ENCODE data around the gene HLA-E.
"Not testable (repeated sequence)": the region's sequence is repeated elsewhere in the genome, so short reads cannot be mapped to it uniquely, and the experiment has no call there.

Gene HLA-E

GRCh38 chr6:30508890-30509736 lies 19.8 kb downstream of the HLA-E start:
- DNase-seq = no peak

- DNase-seq = no peak
These were observed 21.3 kb downstream of the HLA-E start for GRCh38 chr6:30510419-30511168.

DNA sequence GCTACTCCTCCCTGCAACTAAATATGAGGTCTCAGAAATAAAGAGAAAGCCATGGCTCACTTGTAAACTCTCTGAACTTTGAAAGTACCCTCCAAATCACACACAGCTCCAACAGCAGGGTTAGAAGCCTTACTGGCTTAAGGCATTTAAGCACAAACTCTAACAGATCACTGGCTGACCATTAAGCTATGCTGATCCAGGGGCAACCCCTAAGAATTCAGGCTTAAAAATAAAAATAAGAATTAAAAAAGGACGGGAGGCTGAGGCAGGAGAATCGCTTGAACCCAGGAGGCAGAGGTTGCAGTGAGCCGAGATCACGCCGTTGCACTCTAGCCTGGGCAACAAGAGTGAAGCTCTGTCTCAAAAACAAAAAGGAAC lies 21.8 kb downstream of the HLA-E start:
- no peak for DNase-seq

GRCh38 chr6:30513451-30513850 lies 24.1 kb downstream of the HLA-E start:
- DNase-seq = no peak

- no peak for DNase-seq
These were observed 25.8 kb downstream of the HLA-E start for GRCh38 chr6:30515106-30515505.

GRCh38 chr6:30515944-30516753 lies 26.8 kb downstream of the HLA-E start:
- DNase-seq = peak; percentile 77

- DNase-seq = not testable (repeated sequence)
These were observed 27.4 kb downstream of the HLA-E start for GRCh38 chr6:30516754-30517076.

GRCh38 chr6:30517767-30518504 lies 28.6 kb downstream of the HLA-E start:
- not testable (repeated sequence) for DNase-seq

DNA sequence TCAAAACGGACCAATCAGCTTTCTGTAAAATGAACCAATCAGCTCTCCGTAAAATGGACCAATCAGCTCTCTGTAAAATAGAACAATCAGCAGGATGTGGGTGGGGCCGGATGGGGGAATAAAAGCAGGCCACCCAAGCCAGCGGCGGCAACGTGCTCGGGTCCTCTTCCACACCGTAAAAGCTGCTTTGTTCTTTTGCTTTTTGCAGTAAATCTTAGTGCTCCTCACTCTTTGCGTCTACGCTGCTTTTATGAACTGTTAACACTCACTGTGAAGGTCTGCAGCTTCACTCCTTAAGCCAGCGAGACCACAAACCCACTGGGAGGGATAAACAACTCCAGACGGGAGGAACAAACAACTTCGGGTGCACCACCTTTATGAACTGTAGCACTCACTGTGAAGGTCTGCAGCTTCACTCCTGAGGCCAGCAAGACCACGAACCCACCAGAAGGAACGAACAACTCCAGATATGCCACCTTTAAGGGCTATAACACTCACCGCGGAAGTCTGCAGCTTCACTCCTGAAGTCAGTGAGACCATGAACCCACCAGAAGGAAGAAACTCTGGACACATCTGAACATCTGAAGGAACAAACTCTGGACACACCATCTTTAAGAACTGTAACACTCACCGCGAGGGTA lies 29.3 kb downstream of the HLA-E start:
- DNase-seq = not testable (repeated sequence)

DNA sequence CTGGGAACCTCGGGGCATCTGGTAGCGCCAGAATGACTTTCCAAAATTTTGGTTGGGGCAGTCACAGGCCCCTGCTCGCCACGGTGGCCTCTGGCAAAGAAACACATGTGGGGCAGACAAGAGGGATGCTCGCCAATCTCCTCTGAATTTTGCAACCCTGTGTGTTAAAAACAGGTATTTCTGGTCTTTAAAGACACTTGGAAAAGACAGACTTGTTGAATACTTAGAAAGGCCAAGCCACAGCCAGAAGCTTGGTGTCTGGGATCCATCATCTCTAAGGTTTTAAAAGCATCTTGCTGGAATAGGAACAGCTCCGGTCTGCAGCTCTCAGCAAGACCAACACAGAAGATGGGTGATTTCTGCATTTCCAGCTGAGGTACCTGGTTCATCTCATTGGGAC lies 31.2 kb downstream of the HLA-E start:
- DNase-seq = no peak

GRCh38 chr6:30521082-30521481 lies 31.8 kb downstream of the HLA-E start:
- DNase-seq = not testable (repeated sequence)

- DNase-seq = not testable (repeated sequence)
These were observed 32.6 kb downstream of the HLA-E start for GRCh38 chr6:30521952-30522351.

DNA sequence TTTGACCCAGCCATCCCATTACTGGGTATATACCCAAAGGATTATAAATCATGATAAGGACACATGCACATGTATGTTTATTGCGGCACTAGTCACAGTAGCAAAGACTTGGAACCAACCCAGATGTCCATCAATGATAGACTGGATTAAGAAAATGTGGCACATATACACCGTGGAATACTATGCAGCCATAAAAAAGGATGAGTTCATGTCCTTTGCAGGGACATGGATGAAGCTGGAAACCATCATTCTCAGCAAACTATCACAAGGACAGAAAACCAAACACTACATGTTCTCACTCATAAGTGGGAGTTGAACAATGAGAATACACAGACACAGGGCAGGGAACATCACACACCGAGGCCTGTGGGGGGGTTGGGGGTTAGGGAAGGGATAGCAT lies 37.1 kb downstream of the HLA-E start:
- not testable (repeated sequence) for DNase-seq

DNA sequence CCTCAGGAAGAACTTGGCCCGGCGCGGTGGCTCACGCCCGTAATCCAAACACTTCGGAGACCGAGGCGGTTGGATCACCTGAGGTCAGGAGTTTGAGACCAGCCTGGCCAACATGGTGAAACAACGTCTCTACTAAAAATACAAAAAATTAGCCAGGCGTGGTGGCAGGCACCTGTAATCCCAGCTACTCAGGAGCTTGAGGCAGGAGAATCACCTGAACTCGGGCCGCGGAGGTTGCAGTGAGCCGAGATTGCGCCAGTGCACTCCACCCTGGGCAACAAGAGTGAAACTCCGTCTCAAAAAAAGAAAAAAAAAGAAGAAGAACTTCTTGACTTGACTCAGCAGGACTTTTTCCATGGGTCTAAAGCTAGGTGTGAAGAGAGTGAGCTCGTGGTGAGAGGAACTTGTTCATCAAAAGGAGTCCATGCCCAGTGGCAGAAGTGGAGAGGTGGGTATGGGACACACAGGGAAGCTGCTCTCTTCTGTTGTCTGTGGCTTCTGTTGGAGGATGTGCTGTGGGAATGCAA lies 40.1 kb downstream of the HLA-E start:
- DNase-seq = not testable (repeated sequence)

DNA sequence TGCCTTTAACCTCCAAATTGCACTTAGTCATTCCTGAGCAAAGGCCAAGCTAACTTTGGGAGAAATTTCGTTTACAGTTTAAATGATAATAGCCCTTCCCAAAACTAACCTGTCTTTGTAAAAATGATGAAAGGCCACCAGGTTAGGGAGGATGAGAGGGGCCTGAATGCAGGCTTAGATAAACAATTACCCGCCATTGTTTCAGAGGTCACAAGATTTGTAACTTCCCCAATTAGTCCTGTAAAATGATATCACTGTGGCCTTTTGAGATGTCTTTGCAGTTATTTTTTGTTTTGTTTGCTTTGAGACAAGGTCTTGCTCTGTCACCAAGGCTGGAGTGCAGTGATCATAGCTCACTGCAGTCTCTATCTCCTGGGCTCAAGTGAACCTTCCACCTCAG lies 40.7 kb downstream of the HLA-E start:
- no peak for DNase-seq

DNA sequence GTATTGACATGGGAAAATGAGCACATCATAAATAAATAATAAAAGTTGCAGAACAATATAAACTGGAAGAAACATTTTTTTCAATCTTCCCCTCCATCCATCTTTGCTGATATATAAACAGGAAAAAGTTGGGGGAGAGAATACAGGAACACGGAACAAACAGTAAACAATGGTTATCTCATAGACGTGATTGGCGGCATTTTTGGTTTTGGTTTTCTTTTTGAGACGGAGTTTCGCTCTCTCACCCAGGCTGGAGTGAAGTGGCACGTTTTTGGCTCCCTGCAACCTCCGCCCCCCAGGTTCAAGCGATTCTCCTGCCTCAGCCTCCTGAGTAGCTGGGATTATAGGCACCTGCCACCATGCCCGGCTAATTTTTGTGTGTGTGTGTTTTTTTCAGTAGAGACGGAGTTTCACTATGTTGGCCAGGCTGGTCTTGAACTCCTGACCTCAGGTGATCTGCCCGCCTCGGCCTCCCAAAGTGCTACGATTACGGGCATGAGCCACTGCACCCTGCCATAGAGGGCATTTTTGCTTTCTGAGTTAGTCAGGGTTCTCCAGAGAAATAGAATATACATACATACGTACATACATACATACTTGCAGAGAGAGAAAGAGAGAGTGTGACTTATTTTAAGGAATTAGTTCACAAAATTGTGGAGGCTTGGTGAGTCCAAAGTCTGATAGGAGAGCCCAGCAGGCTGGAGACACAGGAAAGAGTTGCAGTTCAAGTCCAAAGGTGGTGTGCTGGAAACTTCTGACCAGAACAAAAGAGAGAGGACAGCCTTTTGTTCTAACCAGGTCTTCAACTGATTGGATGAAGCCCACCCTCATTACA lies 44.4 kb downstream of the HLA-E start:
- DNase-seq = no peak

DNA sequence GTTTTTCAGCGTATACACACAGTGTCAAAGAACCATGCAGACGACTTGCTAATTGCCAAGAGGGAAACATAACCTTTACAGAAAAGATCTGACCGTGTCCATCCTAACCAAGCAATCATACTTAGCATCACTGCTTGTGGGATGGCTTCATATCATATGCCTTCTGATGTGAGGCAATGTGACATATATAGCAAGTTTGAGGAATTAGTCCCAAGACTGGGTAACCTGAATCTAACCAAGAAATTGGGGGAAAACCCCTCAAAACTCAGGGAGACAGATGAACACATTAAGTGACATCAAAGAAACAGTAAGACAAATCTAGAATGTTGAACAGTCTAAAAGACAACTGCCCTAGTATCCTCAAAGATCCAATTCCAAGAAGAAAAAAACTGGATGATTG lies 48.6 kb downstream of the HLA-E start:
- DNase-seq = no peak

GRCh38 chr6:30541515-30542403 lies 52.5 kb downstream of the HLA-E start:
- peak; percentile 65 for DNase-seq

GRCh38 chr6:30542404-30542725 lies 53.1 kb downstream of the HLA-E start:
- no peak for DNase-seq

DNA sequence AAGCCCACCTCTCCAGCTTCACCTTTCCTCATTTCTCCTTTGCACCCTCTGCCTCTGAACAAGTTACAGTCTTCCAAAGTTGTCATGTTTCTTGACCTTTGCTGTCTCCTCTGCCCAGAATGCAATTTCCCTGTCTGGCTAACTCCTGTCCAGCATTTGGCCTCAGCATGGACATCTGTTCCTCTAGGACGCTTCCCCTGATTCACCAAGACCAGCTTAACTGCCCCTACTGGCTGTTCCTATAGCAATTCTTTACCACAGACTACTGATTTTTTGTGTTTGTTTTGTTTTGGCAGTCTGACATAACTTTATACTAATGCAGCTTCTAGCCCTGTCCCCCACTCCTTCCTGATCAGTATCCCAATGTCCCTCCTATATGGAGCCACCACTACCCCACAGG lies 53.6 kb downstream of the HLA-E start:
- no peak for DNase-seq
